VCaP (cell line): Measurements from ENCODE around the gene AKAP13.
A peak's percentile ranks its signal among the peaks of the same experiment; 100 is the strongest.

Experiments used
- H3K27ac ChIP-seq: fragments of 450-650 bp; 2 replicates; pipeline ENCODE4 v1.5.1; 2017
- CTCF ChIP-seq: fragments of 450-650 bp; conservative IDR thresholded peaks from 2 replicates; pipeline ENCODE4 v1.5.1; 2017; ENCODE audit warnings: mild to moderate bottlenecking, moderate library complexity

AKAP13 gene

GRCh38 chr15:85504749-85505676 is 124.6 kb downstream of the AKAP13 start:
- peak; percentile 88 for TF ChIP-seq CTCF
- H3K27ac ChIP-seq = peak overlapping the region; percentile 37

- no peak overlapping the region for H3K27ac ChIP-seq
- TF ChIP-seq CTCF = no peak
Observed at GRCh38 chr15:85507114-85507513, 126.7 kb downstream of the AKAP13 start.

GRCh38 chr15:85509973-85510372 is 129.6 kb downstream of the AKAP13 start:
- no peak for TF ChIP-seq CTCF
- no peak overlapping the region for H3K27ac ChIP-seq

GRCh38 chr15:85514413-85514812 is 134.0 kb downstream of the AKAP13 start:
- no peak overlapping the region for H3K27ac ChIP-seq
- no peak for TF ChIP-seq CTCF

- no peak for TF ChIP-seq CTCF
- no peak overlapping the region for H3K27ac ChIP-seq
Observed at GRCh38 chr15:85515212-85515611, 134.8 kb downstream of the AKAP13 start.

GRCh38 chr15:85517086-85517485 is 136.7 kb downstream of the AKAP13 start:
- no peak overlapping the region for H3K27ac ChIP-seq
- TF ChIP-seq CTCF = no peak

GRCh38 chr15:85518979-85519761 is 138.8 kb downstream of the AKAP13 start:
- H3K27ac ChIP-seq = no peak overlapping the region
- TF ChIP-seq CTCF = no peak
